GM12872 (cell line): Measurements from ENCODE around the gene MSRB1.

ENCODE experiments used
- TF ChIP-seq, protein P1 (sequence below): IDR thresholded peaks from 3 replicates; pipeline ENCODE4 v1.5.1; 2011; ENCODE audit warnings: low read depth, mild to moderate bottlenecking, low read length, moderate library complexity; ENCODE audit not compliant: insufficient read depth

MSRB1 gene

DNA sequence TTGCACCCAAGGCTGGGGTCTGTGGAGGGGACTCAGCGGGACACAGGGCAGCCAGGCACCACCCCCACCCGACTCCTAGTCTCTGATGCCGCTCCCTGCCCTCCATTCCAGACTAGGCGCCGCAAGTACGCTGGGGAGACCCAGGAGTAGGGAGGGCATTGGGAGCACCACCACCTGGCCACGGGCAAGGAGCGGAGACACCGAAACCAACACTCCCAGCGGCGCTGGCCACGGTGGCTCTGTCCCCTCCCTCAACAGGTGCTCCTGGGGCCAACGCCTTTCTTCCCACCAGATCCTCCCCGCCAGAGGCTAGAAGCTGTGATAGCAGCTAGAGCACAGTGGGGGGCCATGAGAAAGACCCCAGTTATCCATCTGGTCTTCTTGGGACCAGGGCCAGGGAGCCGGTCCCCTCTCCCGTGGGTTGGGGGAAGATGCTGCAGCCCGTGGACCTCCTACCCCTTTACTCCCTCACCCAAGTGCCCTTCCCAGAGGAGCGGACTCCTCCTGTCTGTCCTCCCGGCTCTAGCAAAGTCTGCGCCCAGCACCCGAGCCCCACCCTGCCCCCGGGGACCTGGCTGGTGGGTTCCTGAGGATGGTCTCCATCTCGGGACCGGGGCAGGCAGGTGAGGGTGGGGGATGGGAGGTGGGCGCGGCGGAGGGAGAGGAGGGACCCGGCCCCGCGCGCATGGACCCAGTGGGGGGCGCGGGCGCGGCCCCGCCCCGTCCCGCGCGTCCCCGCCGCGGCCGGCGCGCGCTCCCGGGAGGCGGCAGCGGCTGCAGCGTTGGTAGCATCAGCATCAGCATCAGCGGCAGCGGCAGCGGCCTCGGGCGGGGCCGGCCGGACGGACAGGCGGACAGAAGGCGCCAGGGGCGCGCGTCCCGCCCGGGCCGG is 46.5 kb upstream of the MSRB1 start, which contains the start of gene SYNGR3:
TSS of gene SYNGR3 (plus strand) at position 762 of the 892 bp plus-strand sequence. CDS start 133 bp downstream, outside the sequence.
- TF ChIP-seq, protein P1, sequence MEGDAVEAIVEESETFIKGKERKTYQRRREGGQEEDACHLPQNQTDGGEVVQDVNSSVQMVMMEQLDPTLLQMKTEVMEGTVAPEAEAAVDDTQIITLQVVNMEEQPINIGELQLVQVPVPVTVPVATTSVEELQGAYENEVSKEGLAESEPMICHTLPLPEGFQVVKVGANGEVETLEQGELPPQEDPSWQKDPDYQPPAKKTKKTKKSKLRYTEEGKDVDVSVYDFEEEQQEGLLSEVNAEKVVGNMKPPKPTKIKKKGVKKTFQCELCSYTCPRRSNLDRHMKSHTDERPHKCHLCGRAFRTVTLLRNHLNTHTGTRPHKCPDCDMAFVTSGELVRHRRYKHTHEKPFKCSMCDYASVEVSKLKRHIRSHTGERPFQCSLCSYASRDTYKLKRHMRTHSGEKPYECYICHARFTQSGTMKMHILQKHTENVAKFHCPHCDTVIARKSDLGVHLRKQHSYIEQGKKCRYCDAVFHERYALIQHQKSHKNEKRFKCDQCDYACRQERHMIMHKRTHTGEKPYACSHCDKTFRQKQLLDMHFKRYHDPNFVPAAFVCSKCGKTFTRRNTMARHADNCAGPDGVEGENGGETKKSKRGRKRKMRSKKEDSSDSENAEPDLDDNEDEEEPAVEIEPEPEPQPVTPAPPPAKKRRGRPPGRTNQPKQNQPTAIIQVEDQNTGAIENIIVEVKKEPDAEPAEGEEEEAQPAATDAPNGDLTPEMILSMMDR, result no peak

DNA sequence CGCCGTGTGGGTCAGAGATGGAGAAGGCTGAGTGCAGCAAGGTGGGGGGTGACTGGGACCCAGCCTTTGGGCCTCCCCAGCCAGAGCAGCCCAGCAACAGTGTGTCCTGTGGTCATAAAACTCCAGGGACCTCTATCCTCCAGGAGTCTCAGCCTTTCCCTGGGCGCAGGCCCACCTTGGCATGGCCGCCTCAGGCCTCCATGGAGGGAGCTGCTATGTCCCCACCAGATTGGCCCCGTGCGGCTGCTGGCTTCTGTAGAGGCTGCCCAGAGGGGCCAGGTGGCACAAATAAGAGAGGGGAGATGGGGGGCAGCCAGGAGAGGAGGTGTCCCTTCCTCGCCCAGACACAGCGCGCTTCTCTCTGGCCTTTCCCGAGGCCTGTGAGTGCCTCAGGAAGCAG is 44.2 kb upstream of the MSRB1 start:
- TF ChIP-seq, protein P1, result no peak

DNA sequence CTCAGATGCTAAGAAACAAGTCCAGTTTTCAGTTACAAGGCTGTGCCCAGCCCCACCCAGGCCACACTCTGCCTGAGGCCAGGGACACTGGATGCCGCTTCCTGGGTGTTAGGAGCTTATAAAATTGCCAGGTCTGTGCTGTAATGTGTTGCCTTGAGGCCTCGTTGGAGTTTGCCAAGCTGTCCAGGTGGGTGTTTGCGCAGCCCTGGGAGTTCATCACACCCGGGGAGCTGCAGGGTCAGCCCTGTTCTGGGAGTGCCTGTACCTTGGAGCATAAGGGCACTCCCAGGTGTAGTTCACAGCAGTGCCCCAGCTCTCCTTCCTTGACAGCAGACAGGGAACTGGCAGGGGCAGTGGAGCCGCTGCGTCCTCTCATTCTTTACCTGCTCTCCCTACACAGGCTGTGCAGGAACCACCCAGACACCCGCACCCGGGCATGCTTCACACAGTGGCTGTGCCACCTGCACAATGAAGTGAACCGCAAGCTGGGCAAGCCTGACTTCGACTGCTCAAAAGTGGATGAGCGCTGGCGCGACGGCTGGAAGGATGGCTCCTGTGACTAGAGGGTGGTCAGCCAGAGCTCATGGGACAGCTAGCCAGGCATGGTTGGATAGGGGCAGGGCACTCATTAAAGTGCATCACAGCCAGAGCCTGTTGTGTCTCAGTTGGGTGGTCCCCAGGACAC is 42.6 kb upstream of the MSRB1 start:
- TF ChIP-seq, protein P1, result no peak

GRCh38 chr16:1984347-1985225 is 41.6 kb upstream of the MSRB1 start:
- TF ChIP-seq, protein P1, result no peak

DNA sequence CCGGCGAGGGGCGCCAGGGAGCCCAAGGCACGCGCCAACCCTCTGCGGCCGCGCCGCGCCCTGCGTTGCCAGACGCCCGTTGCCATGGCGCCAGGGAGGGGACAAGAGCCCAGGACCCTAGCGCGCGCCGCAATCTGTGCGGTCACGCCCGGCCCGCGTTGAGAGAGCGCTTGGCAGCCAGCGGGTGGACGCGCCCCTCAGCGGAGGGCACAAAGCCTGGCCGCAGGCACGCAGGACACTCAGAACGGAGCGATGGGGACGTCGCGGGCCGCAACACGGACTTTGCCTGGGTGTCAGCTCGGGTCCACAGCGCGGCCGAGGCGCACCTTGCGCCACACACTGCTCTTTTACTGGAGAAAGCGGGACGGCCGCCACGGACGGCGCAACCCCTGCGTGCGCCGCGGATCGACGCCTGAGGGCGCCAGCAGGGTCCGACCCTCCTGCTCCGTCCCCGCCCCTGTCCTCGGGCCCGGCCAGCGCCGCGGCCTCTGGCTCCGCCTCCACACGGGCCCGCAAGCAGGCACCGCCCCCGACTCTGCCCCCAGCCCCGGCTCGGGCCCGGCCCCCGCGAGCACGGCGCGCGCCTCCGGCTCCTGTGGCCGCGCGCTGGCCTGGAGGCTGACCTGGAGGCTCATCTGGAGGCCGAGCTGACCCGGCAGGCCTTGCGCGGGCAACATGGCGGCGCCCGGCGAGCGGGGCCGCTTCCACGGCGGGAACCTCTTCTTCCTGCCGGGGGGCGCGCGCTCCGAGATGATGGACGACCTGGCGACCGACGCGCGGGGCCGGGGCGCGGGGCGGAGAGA is 40.7 kb upstream of the MSRB1 start, which contains the start of gene GFER:
TSS of gene GFER (plus strand) at position 650 of the 803 bp plus-strand sequence. CDS start at position 676, 26 bp downstream.
- TF ChIP-seq, protein P1, result peak; percentile 56

DNA sequence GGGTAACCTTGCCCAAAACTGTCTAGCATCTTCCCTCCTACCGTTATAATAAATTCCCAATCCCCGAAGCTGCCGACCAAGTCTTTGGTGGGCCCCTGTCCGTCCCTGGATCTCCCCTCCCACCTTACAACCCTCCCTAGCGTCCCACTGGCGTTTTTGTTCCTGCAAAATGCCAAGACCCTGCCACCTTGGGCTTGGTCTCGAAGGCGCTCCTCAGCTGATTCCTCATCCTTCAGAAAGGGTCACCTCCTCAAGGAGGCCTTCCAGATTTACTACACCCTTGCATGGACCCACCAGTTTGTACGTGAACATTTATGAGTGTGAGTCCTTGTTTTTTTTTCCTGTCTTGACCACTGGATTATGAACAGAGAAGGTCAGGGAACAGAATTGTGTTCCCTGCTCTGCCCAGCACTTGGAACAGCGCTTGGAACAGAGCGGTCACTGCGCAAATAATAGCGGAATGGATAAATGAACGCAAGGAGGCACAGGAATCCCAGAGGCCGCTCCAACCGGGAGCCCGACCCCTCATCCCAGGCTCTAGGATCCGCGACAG is 40.1 kb upstream of the MSRB1 start:
- TF ChIP-seq, protein P1, result no peak
